Calu3 (cell line): ENCODE results near the gene NAPEPLD. TPM values are rescaled to one million over a fixed set of nuclear protein-coding genes. Genes with fewer than 3 reads are reported as not detected.
"Not testable (repeated sequence)": the region's sequence is repeated elsewhere in the genome, so short reads cannot be mapped to it uniquely, and the experiment has no call there.

Experiments used
- BruUV-seq: library from RNA; stranded (reverse); fragments of 400-500 nt; replicated peaks from 2 replicates; lab custom pipeline; 2021; lab: Mats Ljungman, UMichigan
- CTCF ChIA-PET: fragments of 300-600 bp; sonication (Branson Sonifier 250); formaldehyde crosslinking; loops from one replicate; lab custom pipeline; 2022; ENCODE audit warnings: antibody characterized with exemption; lab: Charles Lee
- DNase-seq: peaks from one replicate; pipeline ENCODE4 v3.0.0; 2022
- H3K27ac Mint-ChIP-seq: one replicate; pipeline ENCODE4 v1.8.0; 2022; ENCODE audit warnings: mixed read lengths; ENCODE audit not compliant: unreplicated experiment
- H3K27me3 Mint-ChIP-seq: one replicate; pipeline ENCODE4 v1.8.0; 2022; ENCODE audit warnings: mixed read lengths; ENCODE audit not compliant: unreplicated experiment
- H3K36me3 Mint-ChIP-seq: one replicate; pipeline ENCODE4 v1.8.0; 2022; ENCODE audit warnings: mild to moderate bottlenecking, moderate library complexity, mixed read lengths; ENCODE audit not compliant: insufficient read depth, unreplicated experiment
- H3K4me1 Mint-ChIP-seq: one replicate; pipeline ENCODE4 v1.8.0; 2022; ENCODE audit warnings: mild to moderate bottlenecking, low read depth, mixed read lengths; ENCODE audit not compliant: unreplicated experiment
- H3K4me3 Mint-ChIP-seq: one replicate; pipeline ENCODE4 v1.8.0; 2022; ENCODE audit warnings: mild to moderate bottlenecking, low read depth, moderate library complexity, mixed read lengths; ENCODE audit not compliant: unreplicated experiment
- H3K9me3 Mint-ChIP-seq: one replicate; pipeline ENCODE4 v1.8.0; 2022; ENCODE audit warnings: low read depth, mixed read lengths; ENCODE audit not compliant: unreplicated experiment
- CTCF ChIP-seq: fragments of 200-600 bp; IDR thresholded peaks from one replicate; pipeline ENCODE4 v1.8.0; 2022; ENCODE audit warnings: antibody characterized with exemption; ENCODE audit not compliant: unreplicated experiment
- intact Hi-C: fragments of 100-400 bp; cut with micrococcal nuclease; formaldehyde crosslinking; loops from one replicate; pipeline ENCODE4 v1.10.0; 2022; ENCODE audit not compliant: unreplicated experiment
- total RNA-seq: library from RNA; stranded (reverse); gene quantifications from 2 replicates; pipeline ENCODE4 v1.2.3, GENCODE V29; 2022

The NAPEPLD gene
- total RNA-seq, 1 experiment from 2014 or later = 28.6 TPM

DNA sequence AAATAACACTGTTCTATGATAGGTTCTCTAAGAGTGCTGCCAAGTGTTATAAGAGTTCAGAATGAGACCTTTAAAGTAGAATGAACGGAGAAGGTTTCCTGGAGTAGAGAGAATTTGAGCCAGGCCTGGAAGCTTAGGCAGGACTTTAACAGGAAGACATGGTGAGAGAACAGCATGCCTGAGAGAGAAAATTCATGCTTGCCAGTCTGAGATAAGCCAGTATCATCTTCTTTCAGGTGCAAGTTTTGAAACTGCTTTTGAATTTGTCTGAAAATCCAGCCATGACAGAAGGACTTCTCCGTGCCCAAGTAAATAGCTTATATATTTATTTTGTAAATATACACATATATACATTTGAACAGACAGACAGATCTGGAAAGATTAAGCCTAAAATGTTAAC is 51.9 kb downstream of the NAPEPLD start:
- intact Hi-C loops = no loop called here
- CTCF ChIA-PET = no interaction called here
- H3K27ac Mint-ChIP-seq = no peak overlapping the region
- no peaks in the 10 kb centered on the region for H3K9me3 Mint-ChIP-seq
- no TSS peak for BruUV-seq
- DNase-seq = no peak
- H3K27me3 Mint-ChIP-seq = no peaks in the 10 kb centered on the region
- TF ChIP-seq CTCF = no peak
- no peak overlapping the region for H3K4me3 Mint-ChIP-seq
- H3K36me3 Mint-ChIP-seq = peaks cover 14% of the 10 kb centered on the region
- no peaks in the 10 kb centered on the region for H3K4me1 Mint-ChIP-seq

GRCh38 chr7:103095558-103095957 is 53.3 kb downstream of the NAPEPLD start:
- DNase-seq, H3K4me1 Mint-ChIP-seq, CTCF ChIA-PET, H3K4me3 Mint-ChIP-seq, H3K27me3 Mint-ChIP-seq, H3K9me3 Mint-ChIP-seq, BruUV-seq, H3K27ac Mint-ChIP-seq, intact Hi-C loops: not testable (repeated sequence)
- peaks cover 14% of the 10 kb centered on the region for H3K36me3 Mint-ChIP-seq

DNA sequence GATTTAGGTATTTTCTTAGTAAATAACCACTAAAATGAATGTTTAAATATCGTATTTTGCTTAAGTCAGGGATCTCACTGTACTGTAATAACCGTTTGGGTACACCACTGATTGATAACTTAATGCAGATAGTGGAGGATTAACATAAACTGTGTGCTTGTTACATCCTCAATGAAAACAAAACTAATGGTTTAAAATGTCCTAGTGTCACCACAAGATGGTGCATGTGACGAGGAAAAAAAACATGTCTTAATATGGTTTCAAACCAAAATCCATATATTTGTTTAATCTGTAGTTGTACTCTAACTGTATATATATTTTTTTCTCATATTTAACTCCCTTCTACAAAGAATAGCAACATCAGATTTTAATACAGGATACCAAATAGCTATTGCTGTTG is 54.8 kb downstream of the NAPEPLD start:
- H3K4me3 Mint-ChIP-seq = no peak overlapping the region
- no TSS peak for BruUV-seq
- intact Hi-C loops = no loop called here
- no peak overlapping the region for H3K27ac Mint-ChIP-seq
- H3K36me3 Mint-ChIP-seq = peaks cover 9% of the 10 kb centered on the region
- H3K9me3 Mint-ChIP-seq = no peaks in the 10 kb centered on the region
- CTCF ChIA-PET = interaction anchor here (0.7 kb wide), 1 partner anchor 235 kb away, joined by 3 read pairs; no protein-coding TSS in a partner anchor
- no peak for TF ChIP-seq CTCF
- no peaks in the 10 kb centered on the region for H3K4me1 Mint-ChIP-seq
- no peak for DNase-seq
- H3K27me3 Mint-ChIP-seq = no peaks in the 10 kb centered on the region

DNA sequence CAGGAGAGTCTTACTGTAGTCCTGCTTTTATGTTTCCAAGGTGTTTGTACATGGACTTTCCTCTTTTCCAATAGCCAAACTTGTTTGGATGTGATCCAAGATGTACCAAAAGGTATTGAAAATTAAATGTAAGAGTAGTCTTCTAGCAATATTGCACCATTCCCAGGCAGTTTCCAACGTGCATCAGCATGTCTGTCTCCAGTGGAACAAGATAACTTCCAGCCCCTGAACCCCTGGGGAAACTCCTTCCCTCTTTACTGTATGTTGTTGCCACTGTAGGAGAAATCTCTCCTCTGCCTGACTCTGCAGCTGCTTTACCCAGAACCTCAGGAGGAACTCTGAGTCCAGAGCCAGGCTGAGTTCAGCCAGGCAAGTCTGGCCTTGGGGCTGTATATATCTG is 55.5 kb downstream of the NAPEPLD start:
- DNase-seq = no peak
- CTCF ChIA-PET = no interaction called here
- Mint-ChIP-seq H3K4me3 (no peak overlapping the region), H3K36me3 (peaks cover 9% of the 10 kb centered on the region), H3K27ac (no peak overlapping the region), H3K9me3 (no peaks in the 10 kb centered on the region), H3K4me1 (no peaks in the 10 kb centered on the region), H3K27me3 (no peaks in the 10 kb centered on the region)
- intact Hi-C loops = no loop called here
- no peak for TF ChIP-seq CTCF
- BruUV-seq = no TSS peak

- H3K4me1 Mint-ChIP-seq, BruUV-seq, H3K9me3 Mint-ChIP-seq, DNase-seq, H3K4me3 Mint-ChIP-seq, H3K27ac Mint-ChIP-seq, H3K27me3 Mint-ChIP-seq, intact Hi-C loops: not testable (repeated sequence)
- H3K36me3 Mint-ChIP-seq = peaks cover 12% of the 10 kb centered on the region
- CTCF ChIA-PET = interaction anchor here (0.5 kb wide), 1 partner anchor 334 kb away, joined by 6 read pairs; no protein-coding TSS in a partner anchor
These were observed 56.6 kb downstream of the NAPEPLD start for GRCh38 chr7:103092321-103092720.
